ENCODE measurements around the gene TPX2.

DNA sequence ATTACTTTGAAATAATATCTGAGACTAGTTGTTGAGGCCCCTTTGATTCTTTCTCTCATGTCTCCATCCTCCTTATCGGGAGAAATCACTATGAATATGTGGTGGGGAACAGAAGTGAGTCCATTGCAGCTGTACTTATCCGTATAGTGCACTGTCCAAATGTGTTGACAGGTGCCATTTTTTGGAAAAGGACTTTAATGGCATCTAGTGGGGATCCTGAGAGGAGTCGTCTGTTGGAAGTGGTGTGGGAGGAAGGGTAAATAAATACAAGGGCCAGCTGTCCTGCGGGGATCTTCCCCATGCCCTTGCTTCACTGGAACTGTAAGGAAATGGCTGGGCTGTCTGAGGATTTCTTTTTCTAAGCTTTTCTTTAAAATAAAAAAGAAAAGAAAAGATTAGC lies 19.4 kb downstream of the TPX2 start:
- TF ChIP-seq, protein P1, sequence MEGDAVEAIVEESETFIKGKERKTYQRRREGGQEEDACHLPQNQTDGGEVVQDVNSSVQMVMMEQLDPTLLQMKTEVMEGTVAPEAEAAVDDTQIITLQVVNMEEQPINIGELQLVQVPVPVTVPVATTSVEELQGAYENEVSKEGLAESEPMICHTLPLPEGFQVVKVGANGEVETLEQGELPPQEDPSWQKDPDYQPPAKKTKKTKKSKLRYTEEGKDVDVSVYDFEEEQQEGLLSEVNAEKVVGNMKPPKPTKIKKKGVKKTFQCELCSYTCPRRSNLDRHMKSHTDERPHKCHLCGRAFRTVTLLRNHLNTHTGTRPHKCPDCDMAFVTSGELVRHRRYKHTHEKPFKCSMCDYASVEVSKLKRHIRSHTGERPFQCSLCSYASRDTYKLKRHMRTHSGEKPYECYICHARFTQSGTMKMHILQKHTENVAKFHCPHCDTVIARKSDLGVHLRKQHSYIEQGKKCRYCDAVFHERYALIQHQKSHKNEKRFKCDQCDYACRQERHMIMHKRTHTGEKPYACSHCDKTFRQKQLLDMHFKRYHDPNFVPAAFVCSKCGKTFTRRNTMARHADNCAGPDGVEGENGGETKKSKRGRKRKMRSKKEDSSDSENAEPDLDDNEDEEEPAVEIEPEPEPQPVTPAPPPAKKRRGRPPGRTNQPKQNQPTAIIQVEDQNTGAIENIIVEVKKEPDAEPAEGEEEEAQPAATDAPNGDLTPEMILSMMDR (IDR thresholded peaks at IDR 0.05): no peak
- TF ChIP-seq EZH2 (IDR thresholded peaks at IDR 0.05; ENCODE audit: borderline replicate concordance, insufficient read depth, low read depth, low read length, poor library complexity, severe bottlenecking): no peak

Measured in B cell (primary cell).